CD1c-positive myeloid dendritic cell (primary cell): ENCODE data around the gene MYH13.

Source experiments
- DNase-seq: peaks from one replicate; pipeline ENCODE4 v3.0.0-alpha.2; 2016; ENCODE audit errors: extremely low spot score

The MYH13 gene

GRCh38 chr17:10251212-10251948 is 121.4 kb downstream of the MYH13 start:
- peak; percentile 7 for DNase-seq
